CD4-positive, alpha-beta memory T cell (primary cell): Measurements from ENCODE around the gene RFLNA. TPM values are rescaled to one million over a fixed set of nuclear protein-coding genes. Genes with fewer than 3 reads are reported as not detected.
A peak's percentile ranks its signal among the peaks of the same experiment; 100 is the strongest.

Experiments used
- CTCF ChIA-PET: fragments of 350-600 bp; sonication (Branson Sonifier 250); formaldehyde crosslinking; loops from one replicate; lab custom pipeline; 2021; ENCODE audit warnings: inconsistent platforms; ENCODE audit not compliant: partially characterized antibody; lab: Charles Lee
- POLR2A ChIA-PET: fragments of 350-600 bp; sonication (Branson Sonifier 250); formaldehyde crosslinking; loops from one replicate; lab custom pipeline; 2021; ENCODE audit not compliant: partially characterized antibody; lab: Charles Lee
- DNase-seq, 5 donors: peaks; one replicate each; pipeline versions ENCODE4 v3.0.0 to v3.0.0-alpha.2; 2020 to 2022; ENCODE audit warnings: mixed read lengths in 1 of 5
- H3K27ac ChIP-seq: one replicate; pipeline ENCODE4 v1.7.0; 2013; ENCODE audit warnings: low read depth, low read length
- H3K27me3 ChIP-seq: 2 replicates; pipeline ENCODE4 v1.7.0; 2013; ENCODE audit warnings: mild to moderate bottlenecking, low read length, moderate library complexity; ENCODE audit not compliant: insufficient read depth
- H3K36me3 ChIP-seq: 2 replicates; pipeline ENCODE4 v1.7.0; 2013; ENCODE audit warnings: mild to moderate bottlenecking, low read length, moderate library complexity; ENCODE audit not compliant: insufficient read depth
- H3K4me1 ChIP-seq: 2 replicates; pipeline ENCODE4 v1.7.0; 2013; ENCODE audit warnings: mild to moderate bottlenecking, low read length, moderate library complexity; ENCODE audit not compliant: insufficient read depth
- H3K4me3 ChIP-seq, 2 donors: one replicate each; pipeline ENCODE4 v1.7.0; 2013; ENCODE audit warnings: low read length in 2 of 2, mild to moderate bottlenecking in 1 of 2
- H3K9me3 ChIP-seq, 2 donors: one replicate each; pipeline ENCODE4 v1.7.0; 2013; ENCODE audit warnings: low read length in 2 of 2, control low read depth in 1 of 2; ENCODE audit not compliant: control insufficient read depth in 1 of 2
- H3K27ac Mint-ChIP-seq, 7 donors: one replicate each; pipeline ENCODE4 v1.8.0; 2020 to 2021; ENCODE audit warnings: mixed read lengths in 7 of 7, mild to moderate bottlenecking in 6 of 7, inconsistent platforms in 3 of 7, moderate library complexity in 3 of 7
- H3K27me3 Mint-ChIP-seq, 2 donors: one replicate each; pipeline ENCODE4 v1.8.0; 2020 to 2021; ENCODE audit warnings: mixed read lengths in 2 of 2
- H3K36me3 Mint-ChIP-seq, 2 donors: one replicate each; pipeline ENCODE4 v1.8.0; 2020 to 2021; ENCODE audit warnings: mixed read lengths in 2 of 2, inconsistent platforms in 1 of 2, mild to moderate bottlenecking in 1 of 2
- H3K4me1 Mint-ChIP-seq, 4 donors: one replicate each; pipeline ENCODE4 v1.8.0; 2020 to 2021; ENCODE audit warnings: mixed read lengths in 4 of 4, mild to moderate bottlenecking in 1 of 4
- H3K4me3 Mint-ChIP-seq, 8 donors: one replicate each; pipeline ENCODE4 v1.8.0; 2020 to 2021; ENCODE audit warnings: mixed read lengths in 8 of 8, mild to moderate bottlenecking in 7 of 8, moderate library complexity in 6 of 8, inconsistent platforms in 3 of 8
- H3K9me3 Mint-ChIP-seq, 8 donors: one replicate each; pipeline ENCODE4 v1.8.0; 2020 to 2021; ENCODE audit warnings: mixed read lengths in 8 of 8, mild to moderate bottlenecking in 5 of 8, inconsistent platforms in 3 of 8, moderate library complexity in 1 of 8
- intact Hi-C: fragments of 100-400 bp; cut with micrococcal nuclease; formaldehyde crosslinking; loops from one replicate; pipeline ENCODE4 v1.15.1; 2023
- polyA plus RNA-seq, 2 donors: library from polyadenylated mRNA; unstranded; fragments of 300-500 nt; fragmentation: Illumina TruSeq; gene quantifications; one replicate each; pipeline ENCODE4 v1.2.3, GENCODE V29; 2021
- total RNA-seq, 2 experiments: library from RNA; stranded (reverse); gene quantifications; one replicate each; pipeline ENCODE4 v1.2.3, GENCODE V29; 2021

RFLNA gene
- total and polyA plus RNA-seq, 4 experiments from 2014 or later, result not detected

DNA sequence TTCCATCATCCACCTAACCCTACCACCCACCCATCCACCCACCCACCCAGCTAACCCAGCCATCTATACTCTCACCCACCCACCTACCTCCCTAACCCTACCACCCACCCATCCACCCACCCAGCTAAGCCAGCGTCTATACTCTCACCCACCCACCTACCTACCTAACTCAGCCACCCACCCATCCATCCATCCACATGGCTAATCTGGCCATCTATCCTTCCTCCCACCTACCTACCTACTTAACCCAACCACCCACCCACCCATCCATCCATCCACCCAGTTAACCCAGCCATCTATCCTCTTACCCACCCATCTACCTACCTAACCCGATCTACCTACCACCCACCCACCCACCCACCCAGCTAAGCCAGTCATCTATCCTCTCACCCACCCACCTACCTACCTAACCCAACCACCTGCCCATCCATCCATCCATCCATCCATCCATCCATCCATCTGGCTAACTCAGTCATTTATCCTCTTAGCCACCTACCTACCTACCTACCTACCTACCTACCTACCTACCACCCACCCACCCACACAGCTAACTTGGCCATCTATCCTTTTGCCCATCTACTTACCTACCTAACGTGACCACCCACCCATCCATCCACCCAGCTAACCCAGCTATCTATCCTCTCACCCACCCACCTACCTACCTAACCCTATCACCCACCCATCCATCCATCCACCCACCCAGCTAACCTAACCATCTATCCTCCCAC, 44.1 kb downstream of the RFLNA start:
- Mint-ChIP-seq H3K36me3 (peaks cover 33 to 57% of the 10 kb centered on the region in 2 donors), H3K4me3 (no peak overlapping the region), H3K4me1 (no peaks in the 10 kb centered on the region), H3K27me3 (no peaks in the 10 kb centered on the region), H3K27ac (no peak overlapping the region), H3K9me3 (no peaks in the 10 kb centered on the region)
- Histone ChIP-seq H3K4me3 (no peak overlapping the region), H3K27ac (no peak overlapping the region), H3K36me3 (peaks cover 52% of the 10 kb centered on the region), H3K9me3 (no peaks in the 10 kb centered on the region), H3K27me3 (no peaks in the 10 kb centered on the region), H3K4me1 (no peaks in the 10 kb centered on the region)
- ChIA-PET CTCF (interaction anchor here (1.1 kb wide), 1 partner anchor 17 kb away, joined by 3 read pairs; no protein-coding TSS in a partner anchor), POLR2A (no interaction called here)
- intact Hi-C loops, result no loop called here
- no peak for DNase-seq

- Histone ChIP-seq H3K4me3 (no peak overlapping the region), H3K27me3 (no peaks in the 10 kb centered on the region), H3K27ac (no peak overlapping the region), H3K36me3 (peaks cover 42% of the 10 kb centered on the region), H3K4me1 (no peaks in the 10 kb centered on the region), H3K9me3 (no peaks in the 10 kb centered on the region)
- CTCF ChIA-PET, result no interaction called here
- no peaks in the 10 kb centered on the region for H3K27me3 Mint-ChIP-seq
- peak overlapping the region in 1 of 7 donors; percentile 46 for H3K27ac Mint-ChIP-seq
- H3K9me3 Mint-ChIP-seq, result no peaks in the 10 kb centered on the region
- no peak for DNase-seq
- POLR2A ChIA-PET, result no interaction called here
- H3K4me3 Mint-ChIP-seq, result no peak overlapping the region
- no peaks in the 10 kb centered on the region for H3K4me1 Mint-ChIP-seq
- peaks cover 41 to 63% of the 10 kb centered on the region in 2 donors for H3K36me3 Mint-ChIP-seq
- intact Hi-C loops, result no loop called here
These were observed 45.4 kb downstream of the RFLNA start for GRCh38 chr12:124340080-124340900.

DNA sequence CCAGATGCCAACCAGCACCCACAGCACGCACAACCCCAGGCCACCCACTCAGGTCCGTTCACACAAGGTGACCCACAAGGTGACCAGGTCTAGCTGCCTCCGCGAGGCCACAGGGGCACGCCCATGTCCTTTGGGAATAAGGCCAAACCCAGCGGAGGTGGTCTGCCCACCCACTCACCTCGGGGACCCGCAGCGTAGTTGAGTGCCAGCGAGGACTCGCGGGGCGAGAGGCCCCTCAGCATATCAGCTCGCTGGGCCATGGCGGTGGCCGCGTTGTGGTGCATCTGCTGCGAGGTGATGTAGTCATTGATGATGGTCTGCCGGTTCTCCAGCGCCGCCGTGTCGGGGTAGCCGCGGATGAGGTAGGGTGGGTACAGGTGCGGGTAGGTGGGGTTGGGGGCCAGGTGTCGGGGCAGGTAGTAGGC, 46.8 kb downstream of the RFLNA start:
- Histone ChIP-seq H3K27me3 (no peaks in the 10 kb centered on the region), H3K4me3 (no peak overlapping the region), H3K27ac (no peak overlapping the region), H3K4me1 (no peaks in the 10 kb centered on the region), H3K9me3 (no peaks in the 10 kb centered on the region), H3K36me3 (peaks cover 45% of the 10 kb centered on the region)
- peaks cover 39 to 62% of the 10 kb centered on the region in 2 donors for H3K36me3 Mint-ChIP-seq
- intact Hi-C loops, result no loop called here
- no peak overlapping the region for H3K4me3 Mint-ChIP-seq
- H3K9me3 Mint-ChIP-seq, result no peaks in the 10 kb centered on the region
- no peaks in the 10 kb centered on the region for H3K4me1 Mint-ChIP-seq
- CTCF ChIA-PET, result interaction anchor here (0.9 kb wide), 1 partner anchor 21 kb away, joined by 5 read pairs; no protein-coding TSS in a partner anchor
- peak overlapping the region in 1 of 7 donors; percentile 86 for H3K27ac Mint-ChIP-seq
- POLR2A ChIA-PET, result no interaction called here
- DNase-seq, result no peak
- H3K27me3 Mint-ChIP-seq, result no peaks in the 10 kb centered on the region

DNA sequence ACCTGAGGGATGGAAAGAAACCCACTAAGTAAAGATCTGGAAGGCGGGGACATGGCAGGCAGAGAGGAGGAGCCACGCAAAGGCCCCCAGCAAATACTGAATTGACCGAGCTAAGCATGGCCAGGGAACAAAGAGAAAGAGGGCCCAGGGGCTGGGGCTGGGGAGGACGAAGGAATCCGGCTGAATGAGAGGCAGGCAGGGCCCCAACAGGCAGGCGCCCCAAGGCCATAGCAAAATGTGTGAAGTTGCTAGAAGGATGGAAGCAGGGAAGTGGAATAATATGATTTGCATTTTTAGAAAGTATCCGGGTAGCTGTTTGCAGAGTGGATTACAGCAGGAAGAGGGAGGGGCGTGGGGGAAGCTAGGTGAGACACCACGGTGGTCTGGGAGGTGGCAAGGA, 49.1 kb downstream of the RFLNA start:
- Mint-ChIP-seq H3K36me3 (peaks cover 39 to 59% of the 10 kb centered on the region in 2 donors), H3K27ac (peak overlapping the region in 1 of 7 donors; percentile 68), H3K9me3 (no peaks in the 10 kb centered on the region), H3K27me3 (no peaks in the 10 kb centered on the region), H3K4me1 (peaks cover 0 to 4% (median 0%) of the 10 kb centered on the region in 4 donors), H3K4me3 (no peak overlapping the region)
- Histone ChIP-seq H3K36me3 (peaks cover 47% of the 10 kb centered on the region), H3K27ac (no peak overlapping the region), H3K9me3 (no peaks in the 10 kb centered on the region), H3K4me1 (no peaks in the 10 kb centered on the region), H3K27me3 (no peaks in the 10 kb centered on the region), H3K4me3 (no peak overlapping the region)
- intact Hi-C loops, result no loop called here
- no peak for DNase-seq
- CTCF ChIA-PET, result no interaction called here
- POLR2A ChIA-PET, result no interaction called here

GRCh38 chr12:124344526-124344925, 49.6 kb downstream of the RFLNA start:
- no peak overlapping the region for H3K27ac Mint-ChIP-seq
- Histone ChIP-seq H3K9me3 (no peaks in the 10 kb centered on the region), H3K4me3 (no peak overlapping the region), H3K36me3 (peaks cover 51% of the 10 kb centered on the region), H3K4me1 (no peaks in the 10 kb centered on the region), H3K27me3 (no peaks in the 10 kb centered on the region), H3K27ac (no peak overlapping the region)
- no peak for DNase-seq
- intact Hi-C loops, result no loop called here
- peaks cover 0 to 4% (median 0%) of the 10 kb centered on the region in 4 donors for H3K4me1 Mint-ChIP-seq
- CTCF ChIA-PET, result no interaction called here
- POLR2A ChIA-PET, result no interaction called here
- H3K27me3 Mint-ChIP-seq, result no peaks in the 10 kb centered on the region
- H3K36me3 Mint-ChIP-seq, result peaks cover 39 to 63% of the 10 kb centered on the region in 2 donors
- H3K9me3 Mint-ChIP-seq, result no peaks in the 10 kb centered on the region
- no peak overlapping the region for H3K4me3 Mint-ChIP-seq

- Mint-ChIP-seq H3K9me3 (no peaks in the 10 kb centered on the region), H3K4me3 (no peak overlapping the region), H3K36me3 (peaks cover 42 to 63% of the 10 kb centered on the region in 2 donors), H3K4me1 (peaks cover 0 to 4% (median 0%) of the 10 kb centered on the region in 4 donors), H3K27me3 (no peaks in the 10 kb centered on the region), H3K27ac (peak overlapping the region in 1 of 7 donors; percentile 7)
- H3K4me1 ChIP-seq, result no peaks in the 10 kb centered on the region
- no peak for DNase-seq
- H3K9me3 ChIP-seq, result no peaks in the 10 kb centered on the region
- no peaks in the 10 kb centered on the region for H3K27me3 ChIP-seq
- ChIA-PET CTCF (interaction anchor here (1.8 kb wide), 1 partner anchor 424 kb away, joined by 8 read pairs; no protein-coding TSS in a partner anchor), POLR2A (no interaction called here)
- intact Hi-C loops, result loop anchor here (5.0 kb wide), 1 partner anchor 122 kb away; no protein-coding TSS in a partner anchor
- H3K4me3 ChIP-seq, result no peak overlapping the region
- no peak overlapping the region for H3K27ac ChIP-seq
- H3K36me3 ChIP-seq, result peaks cover 57% of the 10 kb centered on the region
These were observed 50.9 kb downstream of the RFLNA start for GRCh38 chr12:124345795-124346194.
